Measurements from ENCODE around the gene ENOSF1. TPM values are rescaled to one million over a fixed set of nuclear protein-coding genes. Genes with fewer than 3 reads are reported as not detected.
A peak's percentile ranks its signal among the peaks of the same experiment; 100 is the strongest.

Gene ENOSF1
- total and polyA plus RNA-seq, 10 of the 15 experiments (the other 5 are each of a cell fraction or from before 2014, with no cell fraction given), result 12.5 to 43.3 (median 29.5) TPM

DNA sequence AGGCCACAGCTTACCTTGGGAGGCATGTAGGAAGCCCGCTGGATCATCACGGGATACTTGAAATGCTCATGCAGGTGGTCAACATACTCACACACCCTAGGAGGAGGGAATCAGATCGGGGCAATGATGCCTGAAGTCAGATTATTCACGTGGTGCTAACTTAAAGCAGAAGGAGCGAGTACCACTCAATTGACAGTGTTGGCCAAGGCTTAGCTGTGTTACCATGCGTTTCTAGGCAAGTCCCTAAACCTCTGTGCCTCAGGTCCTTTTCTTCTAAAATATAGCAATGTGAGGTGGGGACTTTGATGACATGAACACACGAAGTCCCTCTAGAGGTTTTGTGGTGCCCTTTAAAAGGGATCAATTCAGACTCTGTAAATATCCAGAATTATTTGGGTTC, 37.1 kb downstream of the ENOSF1 start:
- Histone ChIP-seq H3K27me3 (replicated peaks in 1 of 2; ENCODE audit: control insufficient read depth in 2 of 2, insufficient read depth in 2 of 2, low read length in 1 of 2) (no peaks in the 10 kb centered on the region), H4K20me1 (ENCODE audit: control insufficient read depth, insufficient read depth) (no peaks in the 10 kb centered on the region), H3K27ac (ENCODE audit: control insufficient read depth, insufficient read depth) (no peak overlapping the region), H3K79me2 (ENCODE audit: control insufficient read depth, insufficient read depth, low read length) (no peaks in the 10 kb centered on the region), H3K36me3 (ENCODE audit: control insufficient read depth in 2 of 2, insufficient read depth in 2 of 2, low read length in 1 of 2) (peaks cover 9 to 31% of the 10 kb centered on the region in 2 experiments), H3K4me2 (ENCODE audit: control insufficient read depth, insufficient read depth) (no peak overlapping the region), H2AFZ (ENCODE audit: control insufficient read depth, low read depth, low read length) (no peak overlapping the region), H3K9me3 (replicated peaks; ENCODE audit: control insufficient read depth, insufficient read depth, low read length) (no peaks in the 10 kb centered on the region), H3K4me3 (no peak overlapping the region), H3K4me1 (ENCODE audit: control insufficient read depth, insufficient read depth, low read length) (no peaks in the 10 kb centered on the region), H3K9ac (ENCODE audit: control insufficient read depth, insufficient read depth, low read length) (no peak overlapping the region)
- POLR2A ChIA-PET, result interaction anchor here (1.3 kb wide), 1 partner anchor 17 kb away, joined by 4 read pairs; no protein-coding TSS in a partner anchor
- no TSS peak for BruUV-seq (replicated peaks)
- DNase-seq (ENCODE audit: low read depth, low spot score) (no peak), ATAC-seq (no peak), FAIRE-seq (no peak)
- WGBS (ENCODE audit: insufficient coverage, insufficient replicate concordance, low lambda C conversion rate, missing lambda C conversion rate), result 92% methylated on average over 7 of the region's 7 CpGs
- RAD21 ChIA-PET (ENCODE audit: unreplicated experiment), result no interaction called here
- TF ChIP-seq EP300 (IDR thresholded peaks at IDR 0.05; ENCODE audit: borderline replicate concordance in 1 of 2, control insufficient read depth in 1 of 2, low read depth in 2 of 2, low read length in 2 of 2), result no peak
- TF ChIP-seq, protein P1, sequence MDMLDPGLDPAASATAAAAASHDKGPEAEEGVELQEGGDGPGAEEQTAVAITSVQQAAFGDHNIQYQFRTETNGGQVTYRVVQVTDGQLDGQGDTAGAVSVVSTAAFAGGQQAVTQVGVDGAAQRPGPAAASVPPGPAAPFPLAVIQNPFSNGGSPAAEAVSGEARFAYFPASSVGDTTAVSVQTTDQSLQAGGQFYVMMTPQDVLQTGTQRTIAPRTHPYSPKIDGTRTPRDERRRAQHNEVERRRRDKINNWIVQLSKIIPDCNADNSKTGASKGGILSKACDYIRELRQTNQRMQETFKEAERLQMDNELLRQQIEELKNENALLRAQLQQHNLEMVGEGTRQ (IDR thresholded peaks at IDR 0.05; ENCODE audit: borderline replicate concordance, low read depth, low read length), result no peak
- TF ChIP-seq MXI1 (IDR thresholded peaks at IDR 0.05; ENCODE audit: low read depth, low read length), result no peak
- 0 out of 2 replicates have a peak, but pooled peaks have one; percentile 35 for TF ChIP-seq POLR2A (IDR thresholded peaks at IDR 0.05; ENCODE audit: low read depth, low read length)
- TF ChIP-seq RFX5 (IDR thresholded peaks at IDR 0.05; ENCODE audit: low read depth, low read length), result no peak
- TF ChIP-seq FOS (IDR thresholded peaks at IDR 0.05; ENCODE audit: borderline replicate concordance, extremely low read depth, insufficient read length), result no peak
- TF ChIP-seq SUPT20H (IDR thresholded peaks at IDR 0.05; ENCODE audit: borderline replicate concordance, control insufficient read depth, low read depth, low read length), result no peak
- TF ChIP-seq, protein P2, sequence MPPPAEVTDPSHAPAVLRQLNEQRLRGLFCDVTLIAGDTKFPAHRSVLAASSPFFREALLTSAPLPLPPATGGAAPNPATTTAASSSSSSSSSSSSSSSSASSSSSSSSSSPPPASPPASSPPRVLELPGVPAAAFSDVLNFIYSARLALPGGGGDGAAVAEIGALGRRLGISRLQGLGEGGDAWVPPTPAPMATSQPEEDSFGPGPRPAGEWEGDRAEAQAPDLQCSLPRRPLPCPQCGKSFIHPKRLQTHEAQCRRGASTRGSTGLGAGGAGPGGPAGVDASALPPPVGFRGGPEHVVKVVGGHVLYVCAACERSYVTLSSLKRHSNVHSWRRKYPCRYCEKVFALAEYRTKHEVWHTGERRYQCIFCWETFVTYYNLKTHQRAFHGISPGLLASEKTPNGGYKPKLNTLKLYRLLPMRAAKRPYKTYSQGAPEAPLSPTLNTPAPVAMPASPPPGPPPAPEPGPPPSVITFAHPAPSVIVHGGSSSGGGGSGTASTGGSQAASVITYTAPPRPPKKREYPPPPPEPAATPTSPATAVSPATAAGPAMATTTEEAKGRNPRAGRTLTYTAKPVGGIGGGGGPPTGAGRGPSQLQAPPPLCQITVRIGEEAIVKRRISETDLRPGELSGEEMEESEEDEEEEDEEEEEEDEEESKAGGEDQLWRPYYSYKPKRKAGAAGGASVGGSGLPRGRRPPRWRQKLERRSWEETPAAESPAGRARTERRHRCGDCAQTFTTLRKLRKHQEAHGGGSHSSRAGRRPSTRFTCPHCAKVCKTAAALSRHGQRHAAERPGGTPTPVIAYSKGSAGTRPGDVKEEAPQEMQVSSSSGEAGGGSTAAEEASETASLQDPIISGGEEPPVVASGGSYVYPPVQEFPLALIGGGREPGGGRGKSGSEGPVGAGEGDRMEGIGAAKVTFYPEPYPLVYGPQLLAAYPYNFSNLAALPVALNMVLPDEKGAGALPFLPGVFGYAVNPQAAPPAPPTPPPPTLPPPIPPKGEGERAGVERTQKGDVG (CRISPR knock-in tag; IDR thresholded peaks at IDR 0.05), result no peak
- TF ChIP-seq STAT1 (conservative IDR thresholded peaks at IDR 0.05), result no peak
- in situ Hi-C loops (cut with MboI) (no loop called here), intact Hi-C loops (cut with micrococcal nuclease; ENCODE audit: unreplicated experiment) (loop anchor here (5.0 kb wide), 1 partner anchor 53 kb away; no protein-coding TSS in a partner anchor)
- SMC1A ChIA-PET (ENCODE audit: uncharacterized antibody, unreplicated experiment), result no interaction called here
- CTCF ChIA-PET, result interaction anchor here (0.9 to 1.1 kb wide), 2 partner anchors 56 to 157 kb away, joined by 3 read pairs; no protein-coding TSS in a partner anchor

Measured in GM12878 (cell line).